OCI-LY3 (cell line): Measurements from ENCODE around the gene STKLD1.

ENCODE experiments used
- H2AFZ ChIP-seq: fragments of 200-600, 300-600 bp; shearing (Covaris generic); 2 replicates; pipeline ENCODE4 v1.6.0; 2014; ENCODE audit warnings: antibody characterized with exemption, low read depth, low read length
- H3K27ac ChIP-seq: fragments of 200-600, 300-600 bp; sonication (generic); 2 replicates; pipeline ENCODE4 v1.5.1; 2014; ENCODE audit warnings: mild to moderate bottlenecking, low read length, moderate library complexity, mixed read lengths
- H3K27me3 ChIP-seq: fragments of 200-600, 300-600 bp; sonication (generic); 2 replicates; pipeline ENCODE4 v1.6.1; 2014; ENCODE audit warnings: low read depth, low read length, mixed read lengths
- H3K36me3 ChIP-seq: fragments of 200-600, 300-600 bp; sonication (generic); replicated peaks from 2 replicates; pipeline ENCODE3; 2014; ENCODE audit warnings: low read depth, low read length, mixed read lengths
- H3K4me1 ChIP-seq: fragments of 300-600, 200-600 bp; sonication (generic); 2 replicates; pipeline ENCODE4 v1.6.1; 2014; ENCODE audit warnings: low read length, mixed read lengths
- H3K4me2 ChIP-seq: fragments of 200-600, 300-600 bp; sonication (generic); 2 replicates; pipeline ENCODE4 v1.6.1; 2014; ENCODE audit warnings: low read length, mixed read lengths
- H3K4me3 ChIP-seq: fragments of 300-600, 200-600 bp; sonication (generic); 2 replicates; pipeline ENCODE4 v1.5.1; 2014; ENCODE audit warnings: antibody characterized with exemption, mild to moderate bottlenecking, low read length, moderate library complexity
- H3K79me2 ChIP-seq: fragments of 300-600, 200-600 bp; shearing (Covaris generic); 2 replicates; pipeline ENCODE4 v1.6.1; 2014; ENCODE audit warnings: mild to moderate bottlenecking, low read length, mixed read lengths
- H3K9ac ChIP-seq: fragments of 300-600, 200-600 bp; shearing (Covaris generic); 2 replicates; pipeline ENCODE4 v1.6.0; 2014; ENCODE audit warnings: mild to moderate bottlenecking, low read length, moderate library complexity
- H3K9me3 ChIP-seq: fragments of 200-600, 300-600 bp; shearing (Covaris generic); 2 replicates; pipeline ENCODE4 v1.6.1; 2014; ENCODE audit warnings: low read length, mixed read lengths; ENCODE audit not compliant: insufficient read depth
- H4K20me1 ChIP-seq: fragments of 200-600, 300-600 bp; sonication (generic); 2 replicates; pipeline ENCODE4 v1.6.1; 2016; ENCODE audit warnings: low read length, mixed read lengths; ENCODE audit not compliant: insufficient read depth
- CTCF ChIP-seq: fragments of 200-600, 300-600 bp; sonication (generic); IDR thresholded peaks from 2 replicates; pipeline ENCODE4 v1.5.1; 2014; ENCODE audit warnings: antibody characterized with exemption, low read length, low read depth
- EZH2phosphoT487 ChIP-seq: fragments of 200-600 bp; shearing (Covaris generic); IDR thresholded peaks from 2 replicates; pipeline ENCODE4 v1.6.1; 2018; ENCODE audit warnings: antibody characterized with exemption, mixed run types, low read depth

STKLD1 gene

GRCh38 chr9:133377721-133378216 lies 1.6 kb downstream of the STKLD1 start:
- Histone ChIP-seq H3K4me1 (peaks cover 11% of the 10 kb centered on the region; the same call in 1 of the 2 replicates), H3K9ac (no peak overlapping the region), H4K20me1 (peaks cover 18% of the 10 kb centered on the region), H3K79me2 (peaks cover 31% of the 10 kb centered on the region), H3K36me3 (peaks cover 5% of the 10 kb centered on the region), H2AFZ (no peak overlapping the region), H3K4me2 (no peak overlapping the region; the same call in 1 of the 2 replicates), H3K27ac (no peak overlapping the region), H3K4me3 (no peak overlapping the region), H3K9me3 (no peaks in the 10 kb centered on the region; the same call in 1 of the 2 replicates), H3K27me3 (no peaks in the 10 kb centered on the region)
- TF ChIP-seq CTCF (no peak), EZH2phosphoT487 (no peak)

- Histone ChIP-seq H3K4me2 (no peak overlapping the region; the same call in 1 of the 2 replicates), H3K27me3 (no peaks in the 10 kb centered on the region), H3K9me3 (no peaks in the 10 kb centered on the region; the same call in 1 of the 2 replicates), H3K79me2 (peaks cover 24% of the 10 kb centered on the region), H3K27ac (no peak overlapping the region), H3K4me3 (no peak overlapping the region), H3K9ac (no peak overlapping the region), H2AFZ (no peak overlapping the region), H4K20me1 (peaks cover 12% of the 10 kb centered on the region), H3K4me1 (peaks cover 11% of the 10 kb centered on the region; the same call in 1 of the 2 replicates), H3K36me3 (no peaks in the 10 kb centered on the region)
- TF ChIP-seq CTCF, result no peak
- TF ChIP-seq EZH2phosphoT487, result no peak
Measured at GRCh38 chr9:133378408-133378962, 2.3 kb downstream of the STKLD1 start.

GRCh38 chr9:133379153-133380086 lies 3.3 kb downstream of the STKLD1 start:
- peaks cover 14% of the 10 kb centered on the region for H3K79me2 ChIP-seq
- no peaks in the 10 kb centered on the region for H3K27me3 ChIP-seq
- H2AFZ ChIP-seq, result no peak overlapping the region
- no peak for TF ChIP-seq EZH2phosphoT487
- TF ChIP-seq CTCF, result no peak
- no peak overlapping the region for H3K27ac ChIP-seq
- no peak overlapping the region for H3K9ac ChIP-seq
- no peaks in the 10 kb centered on the region; the same call in 1 of the 2 replicates for H3K9me3 ChIP-seq
- H3K4me1 ChIP-seq, result peaks cover 6% of the 10 kb centered on the region; the same call in 1 of the 2 replicates
- peaks cover 7% of the 10 kb centered on the region; the same call in 1 of the 2 replicates for H4K20me1 ChIP-seq
- no peaks in the 10 kb centered on the region for H3K36me3 ChIP-seq
- no peak overlapping the region for H3K4me2 ChIP-seq
- no peak overlapping the region for H3K4me3 ChIP-seq

- no peak overlapping the region for H3K9ac ChIP-seq
- peaks cover 1% of the 10 kb centered on the region for H3K79me2 ChIP-seq
- no peaks in the 10 kb centered on the region; the same call in 1 of the 2 replicates for H3K9me3 ChIP-seq
- no peak overlapping the region for H3K27ac ChIP-seq
- H3K4me1 ChIP-seq, result peaks cover 6% of the 10 kb centered on the region; the same call in 1 of the 2 replicates
- no peaks in the 10 kb centered on the region for H3K27me3 ChIP-seq
- TF ChIP-seq EZH2phosphoT487 (no peak), CTCF (no peak)
- no peak overlapping the region for H3K4me3 ChIP-seq
- H4K20me1 ChIP-seq, result no peaks in the 10 kb centered on the region
- H3K36me3 ChIP-seq, result no peaks in the 10 kb centered on the region
- no peak overlapping the region for H3K4me2 ChIP-seq
- H2AFZ ChIP-seq, result no peak overlapping the region
Measured at GRCh38 chr9:133380734-133381133, 4.6 kb downstream of the STKLD1 start.
